Natural killer cell treated with Interleukin-12 subunit alpha and Interleukin-12 subunit beta and Interleukin-15 and Interleukin-18, amount 100 ng/mL, for 72 hours (primary cell): ENCODE data around the gene ZNF839. TPM values are rescaled to one million over a fixed set of nuclear protein-coding genes. Genes with fewer than 3 reads are reported as not detected.
A peak's percentile ranks its signal among the peaks of the same experiment; 100 is the strongest.

ENCODE experiments used
- ATAC-seq, 2 donors: fragments of 150-1000 bp; cut with Tn5 transposase in 1 of 2; sonication (Bioruptor Pico), chemical (Tn5 transposase) in 1 of 2; 2 replicates each; pipeline ENCODE4 v1.10.0; 2021
- DNase-seq: peaks from one replicate; pipeline ENCODE4 v3.0.0; 2022; ENCODE audit warnings: low spot score
- H3K27ac Mint-ChIP-seq, 2 donors: 1 replicate in 1 of 2; 2 replicates in 1 of 2; pipeline ENCODE4 v1.8.0; 2022; ENCODE audit warnings: mixed read lengths in 2 of 2, mild to moderate bottlenecking in 1 of 2, moderate library complexity in 1 of 2
- H3K27me3 Mint-ChIP-seq, 2 donors: 1 replicate in 1 of 2; 2 replicates in 1 of 2; pipeline ENCODE4 v1.8.0; 2022; ENCODE audit warnings: mixed read lengths in 2 of 2
- H3K36me3 Mint-ChIP-seq: one replicate; pipeline ENCODE4 v1.8.0; 2022; ENCODE audit warnings: mixed read lengths
- H3K4me1 Mint-ChIP-seq, 2 donors: 1 replicate in 1 of 2; 2 replicates in 1 of 2; pipeline ENCODE4 v1.8.0; 2022; ENCODE audit warnings: low read depth in 2 of 2, mixed read lengths in 2 of 2, mild to moderate bottlenecking in 1 of 2
- H3K4me3 Mint-ChIP-seq: one replicate; pipeline ENCODE4 v1.8.0; 2022; ENCODE audit warnings: mixed read lengths
- H3K9me3 Mint-ChIP-seq: 2 replicates; pipeline ENCODE4 v1.8.0; 2022; ENCODE audit warnings: mixed read lengths
- total RNA-seq, 2 donors: library from RNA; stranded (reverse); gene quantifications; one replicate each; pipeline ENCODE4 v1.2.3, GENCODE V29; 2022

ZNF839 gene
- total RNA-seq, 2 donors from 2014 or later, result 10.5 to 23.8 TPM

DNA sequence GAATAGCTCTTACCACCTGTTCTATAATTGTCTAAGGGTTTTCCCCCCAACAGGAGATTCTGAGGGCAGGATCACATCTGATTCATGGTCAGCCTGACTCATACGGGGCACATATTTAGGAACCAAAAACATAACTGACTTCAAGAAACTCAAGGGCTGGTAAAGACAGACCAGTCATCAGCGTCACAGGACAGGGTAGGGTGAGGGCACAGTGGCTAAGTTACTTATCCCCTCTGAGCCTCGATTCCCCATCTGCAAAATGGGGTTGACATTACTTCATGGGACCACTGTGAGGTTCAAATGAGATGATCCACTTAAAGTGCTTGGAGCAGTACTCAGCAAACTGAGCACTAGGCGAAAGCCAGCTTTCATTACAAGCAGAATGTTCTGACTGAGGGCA is 42.5 kb downstream of the ZNF839 start:
- Mint-ChIP-seq H3K27ac (peak overlapping the region in 1 of 2 donors; percentile 81), H3K36me3 (peaks cover 9% of the 10 kb centered on the region), H3K4me3 (no peak overlapping the region), H3K9me3 (no peaks in the 10 kb centered on the region), H3K27me3 (no peaks in the 10 kb centered on the region), H3K4me1 (peaks cover 20 to 21% of the 10 kb centered on the region in 2 donors)
- DNase-seq (no peak), ATAC-seq (peak; percentile 50 to 79)

- H3K27ac Mint-ChIP-seq, result peak within 1 kb of the TSS in 1 of 2 donors; percentile 81
- peak; percentile 95 to 98 for ATAC-seq
- peaks cover 25 to 27% of the 10 kb centered on the region in 2 donors for H3K4me1 Mint-ChIP-seq
- H3K4me3 Mint-ChIP-seq, result no peak within 1 kb of the TSS
- H3K9me3 Mint-ChIP-seq, result no peaks in the 10 kb centered on the region
- no peaks in the 10 kb centered on the region for H3K27me3 Mint-ChIP-seq
- DNase-seq, result peak; percentile 97
- peaks cover 4% of the 10 kb centered on the region for H3K36me3 Mint-ChIP-seq
Measured at GRCh38 chr14:102362545-102363181, 43.1 kb downstream of the ZNF839 start, which contains the start of the genes CINP and TECPR2. TSS of gene CINP (minus strand) at chr14:102362890. CDS start at chr14:102362851, 39 bp downstream. TSS of gene TECPR2 (plus strand) at chr14:102362941. CDS start at chr14:102376722, 13,781 bp downstream.

- DNase-seq (no peak), ATAC-seq (peak; percentile 16 to 53)
- no peaks in the 10 kb centered on the region for H3K9me3 Mint-ChIP-seq
- H3K4me1 Mint-ChIP-seq, result peaks cover 27% of the 10 kb centered on the region in 2 donors
- H3K27ac Mint-ChIP-seq, result no peak overlapping the region
- H3K4me3 Mint-ChIP-seq, result no peak overlapping the region
- H3K27me3 Mint-ChIP-seq, result no peaks in the 10 kb centered on the region
- H3K36me3 Mint-ChIP-seq, result no peaks in the 10 kb centered on the region
Measured at GRCh38 chr14:102363182-102363943, 43.8 kb downstream of the ZNF839 start.

GRCh38 chr14:102370305-102370809 is 50.8 kb downstream of the ZNF839 start:
- DNase-seq, result no peak
- ATAC-seq, result peak; percentile 68 to 74
- Mint-ChIP-seq H3K9me3 (no peaks in the 10 kb centered on the region), H3K27ac (peak overlapping the region; percentile 40 to 77), H3K36me3 (no peaks in the 10 kb centered on the region), H3K27me3 (no peaks in the 10 kb centered on the region), H3K4me3 (peak overlapping the region; percentile 41), H3K4me1 (peaks cover 24 to 34% of the 10 kb centered on the region in 2 donors)

- Mint-ChIP-seq H3K4me1 (peaks cover 24 to 35% of the 10 kb centered on the region in 2 donors), H3K27me3 (no peaks in the 10 kb centered on the region)
Measured at GRCh38 chr14:102371361-102371760, 51.8 kb downstream of the ZNF839 start.

GRCh38 chr14:102373110-102373509 is 53.6 kb downstream of the ZNF839 start:
- H3K4me1 Mint-ChIP-seq, result peaks cover 14 to 25% of the 10 kb centered on the region in 2 donors
- H3K36me3 Mint-ChIP-seq, result no peaks in the 10 kb centered on the region
- no peaks in the 10 kb centered on the region for H3K27me3 Mint-ChIP-seq
- H3K4me3 Mint-ChIP-seq, result peak overlapping the region; percentile 34
- H3K27ac Mint-ChIP-seq, result peak overlapping the region in 1 of 2 donors; percentile 6
- ATAC-seq (no peak), DNase-seq (no peak)
- H3K9me3 Mint-ChIP-seq, result no peaks in the 10 kb centered on the region

More at GRCh38 chr14:102371361-102371760, 51.8 kb downstream of the ZNF839 start:
- Mint-ChIP-seq H3K9me3 (no peaks in the 10 kb centered on the region), H3K4me3 (no peak overlapping the region), H3K36me3 (no peaks in the 10 kb centered on the region), H3K27ac (peak overlapping the region; percentile 40 to 77)
- DNase-seq (no peak), ATAC-seq (no peak)

- Mint-ChIP-seq H3K27me3 (no peaks in the 10 kb centered on the region), H3K27ac (no peak overlapping the region), H3K36me3 (no peaks in the 10 kb centered on the region), H3K9me3 (no peaks in the 10 kb centered on the region), H3K4me3 (no peak overlapping the region), H3K4me1 (peaks cover 9 to 18% of the 10 kb centered on the region in 2 donors)
- DNase-seq, result no peak
- no peak for ATAC-seq
Measured at GRCh38 chr14:102374264-102374663, 54.7 kb downstream of the ZNF839 start.

DNA sequence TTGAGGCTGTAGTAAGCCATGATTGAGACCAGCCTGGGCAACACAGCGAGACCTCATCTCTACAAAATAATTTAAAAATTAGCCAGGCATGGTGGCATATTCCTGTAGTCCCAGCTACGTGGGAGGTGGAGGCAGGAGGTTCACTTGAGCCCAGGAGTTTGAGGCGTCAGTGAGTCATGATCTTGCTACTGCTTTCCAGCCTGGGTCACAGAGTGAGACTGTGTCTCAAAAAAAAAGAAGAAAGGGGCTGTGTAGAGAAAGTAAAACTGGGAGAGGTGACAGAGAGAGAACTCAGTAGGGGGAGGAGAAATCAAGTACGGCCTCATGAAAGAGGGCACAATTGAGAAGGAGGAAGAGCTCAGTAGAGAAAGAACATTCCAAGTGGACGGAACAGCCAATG is 55.6 kb downstream of the ZNF839 start:
- Mint-ChIP-seq H3K27ac (peak overlapping the region; percentile 9 to 52), H3K27me3 (no peaks in the 10 kb centered on the region), H3K9me3 (no peaks in the 10 kb centered on the region), H3K4me1 (peaks cover 8 to 16% of the 10 kb centered on the region in 2 donors), H3K4me3 (no peak overlapping the region), H3K36me3 (no peaks in the 10 kb centered on the region)
- no peak for ATAC-seq
- no peak for DNase-seq

GRCh38 chr14:102377696-102378095 is 58.1 kb downstream of the ZNF839 start:
- DNase-seq (no peak), ATAC-seq (no peak)
- Mint-ChIP-seq H3K27me3 (no peaks in the 10 kb centered on the region), H3K4me3 (no peak overlapping the region), H3K9me3 (no peaks in the 10 kb centered on the region), H3K27ac (no peak overlapping the region), H3K36me3 (no peaks in the 10 kb centered on the region), H3K4me1 (peaks cover 0 to 6% of the 10 kb centered on the region in 2 donors)

DNA sequence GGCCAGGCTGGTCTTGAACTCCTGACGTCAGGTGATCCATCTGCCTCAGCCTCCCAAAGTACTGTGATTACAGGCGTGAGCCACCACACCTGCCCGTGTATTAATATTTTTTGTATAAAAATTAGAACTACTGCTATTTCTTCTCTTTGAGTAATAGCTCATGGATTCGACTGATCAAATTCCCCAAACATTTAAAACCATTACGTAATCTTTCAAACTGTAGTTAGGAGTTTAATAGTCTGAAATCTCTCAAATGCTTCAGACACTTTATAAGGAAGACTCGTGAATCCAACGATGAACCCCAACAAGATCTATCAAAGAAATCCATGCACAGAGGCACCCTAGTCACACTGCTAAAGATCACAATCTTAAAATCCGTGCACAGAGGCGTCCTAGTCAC is 59.3 kb downstream of the ZNF839 start:
- Mint-ChIP-seq H3K4me1 (peaks cover 0 to 6% of the 10 kb centered on the region in 2 donors), H3K9me3 (no peaks in the 10 kb centered on the region), H3K4me3 (no peak overlapping the region), H3K27me3 (no peaks in the 10 kb centered on the region), H3K27ac (no peak overlapping the region), H3K36me3 (no peaks in the 10 kb centered on the region)
- ATAC-seq (no peak), DNase-seq (no peak)

- no peaks in the 10 kb centered on the region for H3K27me3 Mint-ChIP-seq
- ATAC-seq, result no peak
- H3K36me3 Mint-ChIP-seq, result no peaks in the 10 kb centered on the region
- H3K27ac Mint-ChIP-seq, result no peak overlapping the region
- no peaks in the 10 kb centered on the region for H3K4me1 Mint-ChIP-seq
- DNase-seq, result no peak
- no peak overlapping the region for H3K4me3 Mint-ChIP-seq
- H3K9me3 Mint-ChIP-seq, result no peaks in the 10 kb centered on the region
Measured at GRCh38 chr14:102387086-102387485, 67.5 kb downstream of the ZNF839 start.

DNA sequence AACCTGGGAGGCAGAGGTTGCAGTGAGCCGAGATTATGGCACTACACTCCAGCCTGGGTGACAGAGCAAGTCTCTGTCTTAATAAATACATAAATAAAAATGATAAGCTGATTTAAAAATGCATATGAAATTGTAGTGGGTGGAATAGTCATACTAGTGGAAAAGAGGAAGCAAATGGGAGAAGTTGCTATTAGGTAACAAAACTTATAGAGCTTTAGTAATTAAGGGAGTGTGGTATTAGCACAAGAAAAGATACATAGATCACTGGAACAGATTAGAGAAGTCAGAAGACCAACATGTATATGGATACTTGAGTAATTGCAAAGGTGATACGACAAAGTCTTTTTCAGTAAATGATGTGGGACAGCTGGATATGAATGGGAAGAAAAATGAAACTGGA is 69.7 kb downstream of the ZNF839 start:
- H3K4me1 Mint-ChIP-seq, result no peaks in the 10 kb centered on the region
- H3K27me3 Mint-ChIP-seq, result no peaks in the 10 kb centered on the region
- no peak overlapping the region for H3K4me3 Mint-ChIP-seq
- no peaks in the 10 kb centered on the region for H3K9me3 Mint-ChIP-seq
- H3K36me3 Mint-ChIP-seq, result no peaks in the 10 kb centered on the region
- no peak for DNase-seq
- no peak for ATAC-seq
- H3K27ac Mint-ChIP-seq, result no peak overlapping the region

DNA sequence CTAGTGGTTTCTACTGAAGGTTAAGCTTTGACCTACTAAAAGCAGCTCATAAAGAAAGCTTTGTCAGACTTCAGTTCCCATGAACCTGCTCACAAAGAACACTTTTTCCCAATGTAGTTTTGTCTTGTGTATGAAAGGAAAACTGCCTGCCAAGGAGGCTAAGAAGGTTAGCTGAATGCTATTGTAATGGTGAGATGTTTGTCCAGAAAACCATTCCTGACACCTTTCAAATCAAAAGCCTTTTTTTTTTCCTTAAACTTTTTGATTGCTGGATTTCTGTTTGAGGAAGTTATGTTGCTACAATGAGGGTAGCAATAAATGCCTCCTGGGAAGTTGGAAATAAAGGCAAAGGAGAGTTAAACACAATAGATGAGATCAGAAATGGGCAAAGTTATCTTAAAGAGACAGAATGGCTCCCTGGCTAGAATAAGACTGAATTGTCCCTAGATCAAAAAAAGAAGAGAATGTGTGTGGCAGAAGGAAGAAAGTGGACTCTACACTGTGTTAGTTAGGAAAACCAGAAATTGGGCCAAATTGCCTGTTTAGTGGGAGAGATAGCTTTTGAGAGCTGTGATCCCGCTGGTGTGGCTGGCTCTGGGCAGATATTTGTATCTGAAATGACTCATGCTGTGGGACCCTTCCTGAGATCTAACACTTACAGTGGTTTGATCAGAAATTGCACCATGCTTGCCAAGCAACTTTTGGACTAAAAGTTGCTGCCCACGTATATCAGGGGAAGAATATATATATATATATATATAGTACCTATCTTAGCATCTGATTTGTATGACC is 70.7 kb downstream of the ZNF839 start:
- ATAC-seq (no peak), DNase-seq (no peak)
- Mint-ChIP-seq H3K27me3 (no peaks in the 10 kb centered on the region), H3K9me3 (no peaks in the 10 kb centered on the region), H3K4me1 (peaks cover 4 to 5% of the 10 kb centered on the region in 2 donors), H3K36me3 (no peaks in the 10 kb centered on the region), H3K27ac (no peak overlapping the region), H3K4me3 (no peak overlapping the region)
